Measurements from ENCODE around the gene MMP19. TPM values are rescaled to one million over a fixed set of nuclear protein-coding genes. Genes with fewer than 3 reads are reported as not detected.

Gene MMP19
- polyA plus RNA-seq, 10 donors = 1.9 to 4.9 (median 3.4) TPM

DNA sequence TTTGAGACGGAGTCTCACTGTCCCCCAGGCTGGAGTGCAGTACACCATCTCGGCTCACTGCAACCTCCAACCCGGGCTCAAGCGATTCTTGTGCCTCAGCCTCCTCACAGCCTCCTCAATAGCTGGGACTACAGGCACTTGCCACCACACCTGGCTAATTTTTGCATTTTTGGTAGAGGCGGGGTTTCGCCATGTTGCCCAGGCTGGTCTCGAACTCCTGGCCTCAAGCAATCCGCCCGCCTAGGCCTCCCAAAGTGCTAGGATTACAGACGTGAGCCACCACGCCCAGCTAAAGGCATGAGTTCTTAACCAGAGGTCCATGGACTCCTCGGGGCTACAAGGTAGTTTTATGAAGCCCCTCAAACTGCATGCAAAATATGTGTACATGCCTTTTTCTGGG lies 27.3 kb downstream of the MMP19 start:
- DNase-seq = no peak

- no peak for DNase-seq
These were observed 28.5 kb downstream of the MMP19 start for GRCh38 chr12:55814257-55814656.

DNA sequence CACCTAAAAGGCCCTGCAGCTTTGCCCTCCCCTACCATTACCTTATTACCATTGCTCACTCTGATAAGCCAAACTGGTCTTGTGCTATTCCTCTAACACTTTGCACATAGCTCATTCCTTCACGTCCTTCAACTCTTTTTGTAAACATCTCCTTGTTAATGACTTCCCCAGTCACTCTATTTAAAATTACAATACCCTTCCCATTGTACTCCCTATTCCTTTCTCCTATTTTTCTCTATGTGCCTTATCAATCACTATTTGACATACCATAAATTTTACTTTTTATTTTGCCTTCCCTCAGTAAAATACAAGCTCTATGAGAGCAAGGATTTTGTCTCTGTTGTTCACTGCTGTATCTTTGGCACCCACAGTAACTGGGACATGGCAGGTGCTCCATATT lies 30.6 kb downstream of the MMP19 start:
- DNase-seq = no peak

GRCh38 chr12:55809274-55809673 lies 33.5 kb downstream of the MMP19 start:
- no peak for DNase-seq

DNA sequence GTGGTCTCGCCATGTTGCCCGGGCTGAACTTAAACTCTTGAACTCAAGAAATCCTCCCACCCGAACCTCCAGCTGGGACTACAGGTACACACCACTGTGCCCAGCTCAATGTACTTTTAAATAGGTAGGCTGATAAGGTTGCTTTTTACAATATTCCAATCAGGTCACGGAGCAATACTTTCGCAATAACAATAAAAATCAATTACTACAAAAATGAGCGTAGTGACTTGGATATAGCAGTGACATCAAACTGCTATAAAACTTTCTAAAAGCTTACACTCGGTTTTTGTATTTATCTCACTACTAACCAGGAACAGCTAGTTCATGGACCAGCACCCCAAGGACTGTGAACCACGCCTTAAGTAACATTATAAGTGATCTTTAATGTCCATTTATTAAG lies 35.8 kb downstream of the MMP19 start:
- no peak for DNase-seq

DNA sequence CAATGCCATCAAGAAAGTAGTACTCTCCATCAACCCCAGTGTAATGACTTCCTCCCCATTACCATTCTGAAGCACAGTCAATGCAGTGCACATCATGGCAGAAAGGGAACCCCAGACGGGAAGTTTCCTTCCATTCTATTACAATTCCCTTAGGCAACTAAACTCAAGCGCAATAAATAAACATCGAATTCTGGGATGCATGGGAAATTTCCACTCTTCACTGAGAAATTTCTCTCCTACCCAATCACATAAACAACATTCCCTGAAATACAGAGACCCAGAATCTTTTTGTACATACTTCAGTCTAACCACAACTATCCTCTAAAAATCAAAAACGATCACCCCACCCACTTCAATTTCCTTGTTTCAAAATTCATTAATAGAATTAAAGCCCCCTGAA lies 45.2 kb downstream of the MMP19 start:
- no peak for DNase-seq

DNA sequence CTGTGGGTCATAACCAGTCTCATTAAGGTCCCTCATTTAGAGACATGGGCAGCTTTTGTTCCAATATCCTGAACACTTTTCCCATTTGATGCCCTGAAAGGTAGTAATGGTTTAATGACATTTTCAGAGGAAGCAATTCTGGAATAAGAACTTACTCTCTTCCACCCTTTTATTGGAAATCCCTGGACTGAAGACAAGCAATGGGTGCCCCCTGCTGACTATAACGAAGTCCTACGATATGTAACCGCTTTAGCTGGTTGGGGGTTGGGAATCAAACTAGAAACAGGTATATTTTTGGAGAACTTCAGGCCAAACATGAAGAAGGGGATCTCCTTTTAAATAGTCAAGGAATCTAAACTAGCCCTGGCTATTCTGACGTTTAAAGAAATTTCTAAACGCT lies 45.7 kb downstream of the MMP19 start:
- peak; percentile 30 to 68 (median 47) for DNase-seq

DNA sequence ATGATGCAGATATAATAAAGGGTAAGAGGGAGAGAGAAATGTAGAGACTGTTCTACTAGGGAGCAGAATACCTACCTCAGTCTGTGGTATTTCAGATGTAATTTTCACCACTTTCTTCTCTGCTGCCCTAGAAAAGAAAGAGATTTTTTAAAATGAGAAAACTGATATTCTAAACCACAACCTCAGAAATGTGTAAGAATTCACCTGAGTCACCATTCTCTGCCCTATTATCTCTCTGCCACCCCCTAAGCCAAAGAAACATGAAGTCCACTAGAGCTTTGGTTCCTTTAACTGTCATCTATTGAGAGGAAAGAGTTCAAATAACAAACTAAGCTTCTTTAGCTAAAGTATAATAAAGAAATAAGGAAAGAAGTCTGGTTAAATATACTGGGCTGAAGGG lies 46.8 kb downstream of the MMP19 start:
- DNase-seq = no peak

DNA sequence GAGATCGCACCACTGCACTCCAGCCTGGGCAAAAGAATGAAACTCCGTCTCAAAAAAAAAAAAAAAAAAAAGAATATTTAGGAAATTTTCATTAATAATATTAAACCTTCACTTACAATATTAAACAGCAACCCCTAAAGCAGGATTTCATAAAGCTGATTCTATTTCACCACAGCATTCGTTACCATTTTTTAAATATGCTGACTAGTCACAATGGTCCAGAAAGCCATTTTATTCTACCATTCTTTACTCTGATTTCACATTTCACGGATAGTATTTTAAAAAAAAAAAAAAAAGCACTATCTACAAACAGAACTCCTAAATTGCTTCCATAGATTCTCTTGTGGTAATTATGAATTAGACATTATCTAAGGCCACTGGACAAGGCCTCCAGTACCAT lies 52.8 kb downstream of the MMP19 start:
- no peak for DNase-seq

DNA sequence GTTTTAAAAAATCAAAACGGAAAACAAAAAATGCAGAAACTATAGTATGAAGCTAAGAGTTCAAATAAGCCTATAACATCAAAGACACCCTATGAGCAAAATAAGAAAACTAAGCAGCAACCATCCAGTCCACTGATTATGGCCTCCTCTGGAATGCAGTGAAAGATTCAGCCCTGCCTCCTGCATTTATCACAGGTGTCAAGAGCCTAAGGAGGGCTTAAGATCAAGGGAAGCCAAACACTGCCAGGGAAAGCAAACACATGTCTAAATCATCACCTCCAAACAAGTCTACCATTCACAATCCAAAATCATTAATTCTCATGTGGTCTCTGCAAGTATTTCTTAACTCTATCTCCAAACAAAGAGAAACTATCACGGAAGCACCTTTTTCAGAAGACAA lies 53.6 kb downstream of the MMP19 start:
- no peak for DNase-seq

- DNase-seq = no peak
These were observed 54.2 kb downstream of the MMP19 start for GRCh38 chr12:55788546-55788945.

Other genes with a start within 250 kb of the MMP19 start
- not detected for gene OR10P1, start 206.0 kb downstream of the MMP19 start, polyA plus RNA-seq (ENCODE audit: insufficient read length in 10 of 10)
- 100 to 1,000 TPM; 194 to 443 (median 371) TPM for gene ITGA7, start 135.0 kb downstream of the MMP19 start, polyA plus RNA-seq (ENCODE audit: insufficient read length in 10 of 10)
- 100 to 1,000 TPM in 4 of 10 donors, 10 to 100 TPM in 6; 80.9 to 115 (median 99.5) TPM for gene BLOC1S1, start 126.9 kb downstream of the MMP19 start, polyA plus RNA-seq (ENCODE audit: insufficient read length in 10 of 10)
- gene RDH5, start 122.5 kb downstream of the MMP19 start, polyA plus RNA-seq (ENCODE audit: insufficient read length in 10 of 10) = 10 to 100 TPM in 9 of 10 donors, 1 to 10 TPM in 1; 9.3 to 49.9 (median 19.5) TPM
- 100 to 1,000 TPM; 694 to 894 (median 792) TPM for gene CD63, start 113.9 kb downstream of the MMP19 start, polyA plus RNA-seq (ENCODE audit: insufficient read length in 10 of 10)
- gene GDF11, start 99.8 kb downstream of the MMP19 start, polyA plus RNA-seq (ENCODE audit: insufficient read length in 10 of 10) = 10 to 100 TPM; 11.0 to 13.9 (median 12.5) TPM
- 10 to 100 TPM; 62.5 to 85.4 (median 74.6) TPM for gene SARNP, start 25.2 kb downstream of the MMP19 start, polyA plus RNA-seq (ENCODE audit: insufficient read length in 10 of 10)
- 10 to 100 TPM; 12.1 to 19.4 (median 16.7) TPM for gene ORMDL2, start 24.9 kb downstream of the MMP19 start, polyA plus RNA-seq (ENCODE audit: insufficient read length in 10 of 10)
- gene DNAJC14, start 13.3 kb downstream of the MMP19 start, polyA plus RNA-seq (ENCODE audit: insufficient read length in 10 of 10) = 10 to 100 TPM; 20.1 to 26.6 (median 22.8) TPM
- 10 to 100 TPM; 18.2 to 28.2 (median 21.2) TPM for gene PYM1, start 85.0 kb upstream of the MMP19 start, polyA plus RNA-seq (ENCODE audit: insufficient read length in 10 of 10)
- gene DGKA, start 88.2 kb upstream of the MMP19 start, polyA plus RNA-seq (ENCODE audit: insufficient read length in 10 of 10) = 10 to 100 TPM; 12.8 to 49.9 (median 22.0) TPM
- gene PMEL, start 123.1 kb upstream of the MMP19 start, polyA plus RNA-seq (ENCODE audit: insufficient read length in 10 of 10) = 10 to 100 TPM in 2 of 10 donors, 1 to 10 TPM in 5, under 1 TPM in 3; 0.71 to 38.1 (median 1.4) TPM
- gene CDK2, start 123.9 kb upstream of the MMP19 start, polyA plus RNA-seq (ENCODE audit: insufficient read length in 10 of 10) = 10 to 100 TPM; 21.0 to 42.1 (median 28.6) TPM
- gene RAB5B, start 131.1 kb upstream of the MMP19 start, polyA plus RNA-seq (ENCODE audit: insufficient read length in 10 of 10) = 100 to 1,000 TPM in 9 of 10 donors, 10 to 100 TPM in 1; 99.4 to 141 (median 121) TPM
- 10 to 100 TPM; 11.8 to 16.9 (median 12.9) TPM for gene SUOX, start 154.3 kb upstream of the MMP19 start, polyA plus RNA-seq (ENCODE audit: insufficient read length in 10 of 10)
- gene IKZF4, start 178.1 kb upstream of the MMP19 start, polyA plus RNA-seq (ENCODE audit: insufficient read length in 10 of 10) = 10 to 100 TPM in 1 of 10 donors, 1 to 10 TPM in 9; 5.5 to 11.3 (median 7.8) TPM
- 100 to 1,000 TPM in 8 of 10 donors, 10 to 100 TPM in 2; 79.8 to 679 (median 311) TPM for gene RPS26, start 199.0 kb upstream of the MMP19 start, polyA plus RNA-seq (ENCODE audit: insufficient read length in 10 of 10)
- 100 to 1,000 TPM in 9 of 10 donors, 10 to 100 TPM in 1; 83.9 to 228 (median 151) TPM for gene ERBB3, start 237.2 kb upstream of the MMP19 start, polyA plus RNA-seq (ENCODE audit: insufficient read length in 10 of 10)

Measured in muscle of back (tissue), 11 donors.